Astrocyte of the spinal cord (primary cell): ENCODE results near the gene SLC35F3.
"Not testable (repeated sequence)": the region's sequence is repeated elsewhere in the genome, so short reads cannot be mapped to it uniquely, and the experiment has no call there.

Experiments
- DNase-seq: peaks from one replicate; pipeline ENCODE4 v3.0.0; 2011; ENCODE audit warnings: low read depth, low spot score
- H3K4me3 ChIP-seq: 2 replicates; pipeline ENCODE4 v1.5.1; 2011; ENCODE audit warnings: low read depth, mild to moderate bottlenecking, low read length, moderate library complexity
- CTCF ChIP-seq: IDR thresholded peaks from 2 replicates; pipeline ENCODE4 v1.5.1; 2012; ENCODE audit warnings: low read depth, mild to moderate bottlenecking, low read length, inconsistent platforms
- in situ Hi-C: cut with HindIII; loops from 2 replicates; pipeline ENCODE4 v1.10.0; 2017; ENCODE audit warnings: low sequenced_read_pairs

SLC35F3 gene

DNA sequence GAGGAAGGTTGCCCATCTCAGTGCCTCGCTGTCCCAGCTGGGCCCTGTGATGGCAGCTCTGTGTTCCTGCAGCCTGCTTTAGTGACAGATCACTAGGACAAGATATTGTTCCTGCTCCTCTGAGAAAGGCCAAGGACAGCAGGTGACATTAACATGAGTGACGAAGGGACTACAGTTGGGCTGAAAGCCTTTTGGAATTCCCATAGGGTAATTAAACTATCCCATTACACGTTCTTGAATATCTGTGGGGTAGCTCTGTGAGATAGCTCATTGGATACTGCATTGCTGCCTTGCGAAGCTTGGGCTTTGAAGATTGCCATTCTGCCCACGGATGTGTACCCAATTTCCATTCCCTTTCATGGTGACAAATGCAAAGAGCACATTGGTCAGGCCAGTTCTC is 390.6 kb downstream of the SLC35F3 start:
- no peak overlapping the region for H3K4me3 ChIP-seq
- DNase-seq: no peak
- in situ Hi-C loops: no loop called here
- TF ChIP-seq CTCF: no peak

DNA sequence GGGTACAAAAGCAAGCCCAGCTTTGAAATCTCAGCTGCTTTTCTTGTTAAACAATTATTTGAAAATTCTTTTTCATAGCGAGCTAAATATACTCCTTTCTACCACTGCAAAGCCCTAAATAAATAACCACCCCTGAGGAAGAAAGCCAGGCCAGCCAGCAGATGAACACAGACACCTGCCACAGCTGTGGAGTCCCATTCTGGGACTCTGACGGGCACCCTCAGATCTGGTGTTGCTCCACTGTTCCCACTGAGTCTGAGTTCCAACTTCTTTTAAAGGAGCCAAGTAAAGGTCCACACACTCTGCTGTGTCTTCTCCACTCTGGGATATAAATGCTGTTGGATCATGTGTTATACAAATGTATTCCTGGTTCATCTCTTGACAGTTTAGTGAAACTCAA is 391.1 kb downstream of the SLC35F3 start:
- no peak overlapping the region for H3K4me3 ChIP-seq
- TF ChIP-seq CTCF: no peak
- in situ Hi-C loops: no loop called here
- no peak for DNase-seq

DNA sequence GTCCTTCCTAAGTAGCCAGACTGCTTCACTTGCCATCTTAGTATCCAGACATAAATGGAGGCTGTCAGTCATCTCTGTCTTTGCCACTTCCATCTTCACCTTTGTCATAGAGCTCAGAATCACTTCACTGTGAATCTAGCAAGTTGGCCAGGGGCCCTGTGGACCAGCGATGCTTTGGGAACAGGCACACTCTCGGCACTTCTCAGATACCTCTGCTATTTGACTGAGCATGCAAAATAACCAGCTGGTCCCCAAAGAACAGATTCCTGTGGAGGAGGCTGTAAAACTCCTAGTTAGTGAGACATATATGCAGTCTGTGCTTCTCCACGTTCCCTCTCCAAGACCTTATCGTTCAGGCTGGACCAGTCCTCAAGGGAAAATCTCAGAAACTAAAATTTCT is 392.0 kb downstream of the SLC35F3 start:
- no peak for DNase-seq
- H3K4me3 ChIP-seq: no peak overlapping the region
- TF ChIP-seq CTCF: no peak
- in situ Hi-C loops: no loop called here

DNA sequence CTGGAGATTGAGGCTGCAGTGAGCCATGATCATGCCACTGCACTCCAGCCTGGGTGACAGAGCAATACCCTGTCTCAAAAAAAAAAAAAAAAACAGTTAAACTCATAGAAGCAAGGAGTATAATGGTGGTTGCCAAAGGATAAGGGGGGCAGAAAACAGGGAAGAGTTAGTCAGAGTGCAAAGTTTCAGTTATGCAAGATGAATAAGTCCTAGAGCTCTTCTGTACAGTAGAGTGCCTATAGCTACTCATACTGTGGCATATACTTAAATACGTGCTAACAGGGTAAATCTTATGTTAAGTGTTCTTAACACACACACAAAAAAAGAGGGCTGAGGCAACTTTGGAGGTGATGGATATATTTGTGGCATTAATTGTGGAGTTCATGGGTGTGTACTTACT is 393.2 kb downstream of the SLC35F3 start:
- in situ Hi-C loops: no loop called here
- DNase-seq: no peak
- H3K4me3 ChIP-seq: no peak overlapping the region
- no peak for TF ChIP-seq CTCF

- no peak overlapping the region for H3K4me3 ChIP-seq
- DNase-seq: no peak
- TF ChIP-seq CTCF: no peak
- in situ Hi-C loops: no loop called here
These were observed 395.6 kb downstream of the SLC35F3 start for GRCh38 chr1:234300096-234300495.

- in situ Hi-C loops, H3K4me3 ChIP-seq, DNase-seq: not testable (repeated sequence)
These were observed 397.2 kb downstream of the SLC35F3 start for GRCh38 chr1:234301663-234302062.

DNA sequence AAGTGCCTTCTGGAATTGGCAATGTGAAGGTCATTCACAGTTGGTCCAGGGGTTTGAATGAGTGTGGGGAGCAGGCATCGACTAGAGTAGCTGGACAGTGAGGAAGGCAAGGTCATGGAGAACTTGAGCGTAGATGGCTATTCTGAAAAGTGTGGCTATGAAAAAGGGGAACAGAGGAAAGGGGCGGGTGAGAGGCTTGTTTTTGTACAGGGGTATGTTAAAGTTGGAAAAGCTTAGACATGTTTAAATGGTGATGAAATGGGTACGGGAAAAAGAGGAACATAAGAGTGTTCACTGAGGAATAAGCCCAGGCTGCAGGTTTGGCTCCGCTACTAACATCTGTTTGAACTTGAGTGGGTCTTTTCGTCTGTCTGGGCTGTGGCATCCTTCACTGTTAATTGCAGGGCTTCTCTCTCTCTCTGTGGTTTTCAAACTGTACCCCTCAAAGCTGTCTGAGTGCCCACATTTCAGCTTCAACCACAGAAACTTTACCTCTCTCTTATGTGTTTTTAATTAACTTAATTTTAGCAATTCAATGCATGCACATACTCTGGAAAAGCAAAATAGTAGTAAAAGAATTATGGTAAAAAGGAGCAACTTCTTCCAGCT is 398.0 kb downstream of the SLC35F3 start:
- TF ChIP-seq CTCF: no peak
- no peak overlapping the region for H3K4me3 ChIP-seq
- no peak for DNase-seq
- in situ Hi-C loops: no loop called here
